Measurements from ENCODE around the gene YPEL5.

The YPEL5 gene

GRCh38 chr2:30208453-30208852 lies 61.6 kb downstream of the YPEL5 start:
- no peak for DNase-seq

GRCh38 chr2:30209227-30209626 lies 62.4 kb downstream of the YPEL5 start:
- DNase-seq: no peak

All from NCI-H1092 (cell line).